Prostate gland (tissue), 2 donors: Measurements from ENCODE around the gene PODXL2. TPM values are rescaled to one million over a fixed set of nuclear protein-coding genes. Genes with fewer than 3 reads are reported as not detected.
"Not testable (repeated sequence)": the region's sequence is repeated elsewhere in the genome, so short reads cannot be mapped to it uniquely, and the experiment has no call there.

Experiments
- DNase-seq: peaks from one replicate; pipeline ENCODE4 v3.0.0-alpha.2; 2019; ENCODE audit warnings: low spot score
- H3K27ac ChIP-seq, 2 donors: fragments of 200-600 bp; sonication (generic); 2 replicates each; pipeline ENCODE4 v1.5.1; 2017 to 2019
- H3K27me3 ChIP-seq: fragments of 200-600 bp; sonication (generic); replicated peaks from 2 replicates; pipeline ENCODE4 v1.5.1; 2019; ENCODE audit not compliant: insufficient read depth
- H3K36me3 ChIP-seq, 2 donors: fragments of 200-600 bp; sonication (generic); 1 replicate in 1 of 2; 2 replicates in 1 of 2; pipeline versions ENCODE4 v1.5.1 to v1.8.1; 2017 to 2019
- H3K4me1 ChIP-seq: fragments of 200-600 bp; sonication (generic); replicated peaks from 2 replicates; pipeline ENCODE4 v1.5.1; 2019
- H3K4me3 ChIP-seq, 2 donors: fragments of 200-600 bp; sonication (generic); 2 replicates each; pipeline ENCODE4 v1.5.1; 2017 to 2019
- H3K9me3 ChIP-seq: fragments of 200-600 bp; sonication (generic); 2 replicates; pipeline ENCODE4 v1.5.1; 2017
- POLR2A ChIP-seq: fragments of 450-650 bp; IDR thresholded peaks from one replicate; pipeline ENCODE4 v1.6.1; 2016; ENCODE audit warnings: antibody characterized with exemption, mild to moderate bottlenecking
- POLR2AphosphoS5 ChIP-seq: sonication (generic); formaldehyde crosslinking; IDR thresholded peaks from one replicate; pipeline ENCODE4 v1.6.1; 2017; ENCODE audit warnings: antibody characterized with exemption
- WGBS: methylation state at CpG from one replicate; pipeline ENCODE4 v1.1.5; 2018; 5-methylcytosine and 5-hydroxymethylcytosine counted together
- intact Hi-C: fragments of 100-400 bp; cut with DNase I; formaldehyde crosslinking; loops from one replicate; pipeline ENCODE4 v1.14.2; 2022
- total RNA-seq, 2 donors: library from RNA; depleted of rRNA; stranded (reverse); fragments of >200 nt; gene quantifications; one replicate each; pipeline ENCODE4 v1.1.0, GENCODE V29; 2016
- TF ChIP-seq, protein P1 (sequence below), 4 experiments: fragments of 200-600 bp in 2 of 4; fragments of 450-650 bp in 2 of 4; sonication (generic) in 2 of 4; IDR thresholded peaks; 1 replicate in 3 of 4; 2 replicates in 1 of 4; pipeline ENCODE4 v1.5.1; 2016 to 2019; ENCODE audit warnings: antibody characterized with exemption in 4 of 4, mild to moderate bottlenecking in 2 of 4, moderate library complexity in 2 of 4

PODXL2 gene
- total RNA-seq, 2 donors from 2014 or later = 63.9 to 73.7 TPM

DNA sequence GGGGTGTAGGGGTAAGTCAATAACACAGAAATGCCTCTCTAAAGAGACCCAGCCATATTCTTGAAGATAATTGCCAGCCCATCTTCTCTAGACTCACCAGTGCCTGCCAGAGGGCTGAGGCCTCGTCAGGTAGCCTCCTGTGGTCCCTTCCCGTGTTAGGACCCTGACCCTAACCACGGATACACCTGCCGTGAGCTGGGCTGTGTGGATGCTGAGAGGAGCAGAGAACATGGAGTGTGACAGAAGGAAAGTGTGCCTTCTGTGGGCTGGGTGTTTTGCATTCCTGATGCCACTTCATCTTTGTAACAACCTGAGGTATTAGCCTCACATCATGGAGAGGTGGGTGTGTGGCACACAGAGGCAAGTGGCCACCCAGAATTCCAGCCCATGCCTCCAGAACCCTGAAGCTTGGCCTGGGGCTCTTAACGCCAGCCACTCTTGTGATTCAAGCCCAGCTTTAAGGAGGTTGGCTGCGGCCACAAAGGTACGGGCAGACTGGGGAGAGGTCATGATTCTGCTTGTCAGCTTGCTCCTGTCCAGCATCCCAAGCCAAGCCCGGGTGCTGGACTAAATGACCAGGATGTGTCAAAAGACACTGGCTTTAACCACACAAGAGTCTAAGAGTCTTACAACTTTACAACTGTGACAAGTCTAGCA lies 22.7 kb downstream of the PODXL2 start:
- Histone ChIP-seq H3K36me3 (no peaks in the 10 kb centered on the region), H3K4me1 (no peaks in the 10 kb centered on the region), H3K27ac (no peak overlapping the region), H3K4me3 (no peak overlapping the region), H3K27me3 (no peaks in the 10 kb centered on the region), H3K9me3 (no peaks in the 10 kb centered on the region)
- TF ChIP-seq, protein P1, sequence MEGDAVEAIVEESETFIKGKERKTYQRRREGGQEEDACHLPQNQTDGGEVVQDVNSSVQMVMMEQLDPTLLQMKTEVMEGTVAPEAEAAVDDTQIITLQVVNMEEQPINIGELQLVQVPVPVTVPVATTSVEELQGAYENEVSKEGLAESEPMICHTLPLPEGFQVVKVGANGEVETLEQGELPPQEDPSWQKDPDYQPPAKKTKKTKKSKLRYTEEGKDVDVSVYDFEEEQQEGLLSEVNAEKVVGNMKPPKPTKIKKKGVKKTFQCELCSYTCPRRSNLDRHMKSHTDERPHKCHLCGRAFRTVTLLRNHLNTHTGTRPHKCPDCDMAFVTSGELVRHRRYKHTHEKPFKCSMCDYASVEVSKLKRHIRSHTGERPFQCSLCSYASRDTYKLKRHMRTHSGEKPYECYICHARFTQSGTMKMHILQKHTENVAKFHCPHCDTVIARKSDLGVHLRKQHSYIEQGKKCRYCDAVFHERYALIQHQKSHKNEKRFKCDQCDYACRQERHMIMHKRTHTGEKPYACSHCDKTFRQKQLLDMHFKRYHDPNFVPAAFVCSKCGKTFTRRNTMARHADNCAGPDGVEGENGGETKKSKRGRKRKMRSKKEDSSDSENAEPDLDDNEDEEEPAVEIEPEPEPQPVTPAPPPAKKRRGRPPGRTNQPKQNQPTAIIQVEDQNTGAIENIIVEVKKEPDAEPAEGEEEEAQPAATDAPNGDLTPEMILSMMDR (IDR thresholded peaks at IDR 0.05) = no peak
- no peak for TF ChIP-seq POLR2A
- TF ChIP-seq POLR2AphosphoS5 = no peak
- WGBS = 88% methylated on average over 8 of the region's 8 CpGs
- intact Hi-C loops = loop anchor here (1.0 to 5.0 kb wide), 3 partner anchors 41 to 320 kb away; partner anchors contain the start of gene MGLL
- no peak for DNase-seq

DNA sequence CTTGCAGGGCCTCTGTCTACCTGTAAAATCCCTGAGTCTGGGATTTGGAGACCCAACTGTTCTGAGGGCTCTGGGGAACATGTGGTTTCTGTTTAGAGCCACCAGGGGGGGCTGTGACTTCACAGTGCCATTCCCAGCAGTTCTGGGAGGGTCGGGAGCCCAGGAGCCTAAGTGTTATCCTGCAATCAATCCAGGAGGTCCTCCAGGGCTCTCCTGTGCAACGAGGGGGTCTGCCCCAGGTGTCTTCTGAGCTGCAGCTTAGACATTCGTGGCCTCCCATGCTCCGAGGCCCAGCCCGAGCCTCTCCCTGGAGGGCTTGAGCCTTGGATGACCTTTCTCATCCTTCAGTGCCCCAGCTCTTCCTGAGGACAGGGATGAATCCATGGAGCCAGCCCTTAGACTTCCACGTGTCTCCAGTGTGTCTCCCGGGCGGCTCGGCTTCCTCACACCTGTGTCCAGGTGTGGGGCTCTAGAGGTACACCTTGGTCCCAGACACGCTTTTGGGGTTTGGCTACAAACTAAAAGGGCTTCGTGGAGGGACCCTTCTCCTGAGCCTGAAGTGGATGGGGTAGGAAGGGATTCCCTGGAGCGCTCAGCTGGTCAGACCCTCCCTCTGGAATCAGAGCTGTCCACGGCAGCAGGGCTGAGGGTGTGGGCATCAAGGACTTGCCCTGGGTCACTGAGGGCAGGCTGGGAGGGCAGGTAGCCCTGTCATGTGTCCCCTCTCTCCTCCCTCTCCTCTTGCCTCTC lies 23.4 kb downstream of the PODXL2 start:
- no peak for DNase-seq
- H3K27ac ChIP-seq = no peak overlapping the region
- H3K27me3 ChIP-seq = no peaks in the 10 kb centered on the region
- intact Hi-C loops = loop anchor here (1.0 to 5.0 kb wide), 3 partner anchors 40 to 319 kb away; partner anchors contain the start of gene MGLL
- 65% methylated on average over 12 of the region's 13 CpGs for WGBS
- no peaks in the 10 kb centered on the region for H3K4me1 ChIP-seq
- TF ChIP-seq, protein P1 (IDR thresholded peaks at IDR 0.05) = peak; percentile 59 to 79 (median 74)
- TF ChIP-seq POLR2AphosphoS5 = no peak
- no peak overlapping the region for H3K4me3 ChIP-seq
- H3K36me3 ChIP-seq = no peaks in the 10 kb centered on the region
- H3K9me3 ChIP-seq = no peaks in the 10 kb centered on the region

DNA sequence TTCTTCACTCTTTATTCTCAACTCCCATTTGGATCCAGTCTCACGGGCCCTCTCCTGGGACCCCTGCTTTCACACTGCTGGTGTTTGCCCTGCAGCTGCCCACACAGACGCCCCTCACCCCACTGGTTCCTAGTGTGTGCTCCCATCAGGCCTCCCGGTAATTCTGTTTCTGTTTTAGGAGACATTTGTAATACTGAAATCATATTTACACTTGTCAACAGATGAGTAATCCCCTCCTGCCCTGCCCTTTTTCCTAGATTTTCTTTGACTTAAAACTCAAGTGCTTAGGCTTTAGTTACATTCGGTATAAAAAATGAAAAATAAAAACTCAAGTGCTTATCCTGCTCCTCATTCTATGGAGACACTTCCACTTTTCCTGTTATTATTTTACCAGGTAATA lies 25.4 kb downstream of the PODXL2 start:
- intact Hi-C loops = loop anchor here (5.0 kb wide), 2 partner anchors 38 to 168 kb away; partner anchors contain the start of gene MGLL
- TF ChIP-seq POLR2AphosphoS5 (no peak), POLR2A (no peak)
- TF ChIP-seq, protein P1 (IDR thresholded peaks at IDR 0.05) = no peak
- no peaks in the 10 kb centered on the region for H3K27me3 ChIP-seq
- H3K4me3 ChIP-seq = no peak overlapping the region
- no peak for DNase-seq
- no peaks in the 10 kb centered on the region for H3K9me3 ChIP-seq
- no peaks in the 10 kb centered on the region for H3K4me1 ChIP-seq
- 71% methylated on average over 4 of the region's 4 CpGs for WGBS
- no peaks in the 10 kb centered on the region for H3K36me3 ChIP-seq
- H3K27ac ChIP-seq = no peak overlapping the region

DNA sequence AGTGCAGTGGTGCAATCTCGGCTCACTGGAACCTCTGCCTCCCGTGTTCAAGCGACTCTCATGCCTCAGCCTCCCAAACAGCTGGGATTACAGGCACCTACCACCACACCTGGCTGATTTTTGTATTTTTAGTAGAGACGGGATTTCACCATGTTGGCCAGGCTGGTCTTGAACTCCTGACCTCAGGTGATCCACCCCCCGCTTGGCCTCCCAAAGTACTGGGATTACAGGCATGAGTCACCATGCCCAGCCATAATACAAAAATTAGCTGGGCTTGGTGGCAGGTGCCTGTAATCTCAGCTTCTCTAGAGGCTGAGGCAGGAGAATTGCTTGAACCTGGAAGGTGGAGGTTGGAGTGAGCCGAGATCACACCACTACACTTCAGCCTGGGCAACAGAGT lies 26.0 kb downstream of the PODXL2 start:
- intact Hi-C loops = loop anchor here (5.0 kb wide), 2 partner anchors 37 to 167 kb away; partner anchors contain the start of gene MGLL
- not testable (repeated sequence) for H3K36me3 ChIP-seq, H3K9me3 ChIP-seq, H3K27ac ChIP-seq, H3K27me3 ChIP-seq, H3K4me1 ChIP-seq, H3K4me3 ChIP-seq, DNase-seq
- WGBS = 97% methylated on average over 6 of the region's 6 CpGs

DNA sequence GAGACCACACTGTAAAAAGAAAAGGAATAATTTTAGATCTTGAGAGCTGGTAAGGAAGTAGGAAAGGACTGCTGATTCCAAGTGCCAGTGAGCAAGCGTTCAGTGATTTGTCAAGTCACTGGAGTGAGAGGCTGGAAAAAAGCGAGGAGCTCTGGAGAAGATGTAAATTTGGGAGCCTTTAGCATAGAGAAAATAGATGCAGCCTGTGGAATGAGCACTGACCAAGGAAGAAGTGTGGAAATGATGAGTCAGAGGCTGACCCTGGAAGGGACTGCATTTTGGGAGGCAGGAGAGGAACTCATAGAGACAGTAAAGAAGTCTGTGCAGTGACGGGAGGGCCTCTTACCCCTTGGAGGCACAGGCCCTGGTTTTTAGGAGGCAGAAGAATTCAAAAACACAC lies 26.7 kb downstream of the PODXL2 start:
- intact Hi-C loops = no loop called here
- 58% methylated on average over 3 of the region's 3 CpGs for WGBS
- TF ChIP-seq, protein P1 (IDR thresholded peaks at IDR 0.05) = no peak

More for the DNA sequence above, 26.7 kb downstream of the PODXL2 start:
- Histone ChIP-seq H3K4me3 (no peak overlapping the region), H3K9me3 (no peaks in the 10 kb centered on the region), H3K36me3 (no peaks in the 10 kb centered on the region), H3K27ac (no peak overlapping the region), H3K27me3 (no peaks in the 10 kb centered on the region), H3K4me1 (no peaks in the 10 kb centered on the region)
- DNase-seq = no peak
